Measurements from ENCODE around the gene CGNL1.

Gene CGNL1

DNA sequence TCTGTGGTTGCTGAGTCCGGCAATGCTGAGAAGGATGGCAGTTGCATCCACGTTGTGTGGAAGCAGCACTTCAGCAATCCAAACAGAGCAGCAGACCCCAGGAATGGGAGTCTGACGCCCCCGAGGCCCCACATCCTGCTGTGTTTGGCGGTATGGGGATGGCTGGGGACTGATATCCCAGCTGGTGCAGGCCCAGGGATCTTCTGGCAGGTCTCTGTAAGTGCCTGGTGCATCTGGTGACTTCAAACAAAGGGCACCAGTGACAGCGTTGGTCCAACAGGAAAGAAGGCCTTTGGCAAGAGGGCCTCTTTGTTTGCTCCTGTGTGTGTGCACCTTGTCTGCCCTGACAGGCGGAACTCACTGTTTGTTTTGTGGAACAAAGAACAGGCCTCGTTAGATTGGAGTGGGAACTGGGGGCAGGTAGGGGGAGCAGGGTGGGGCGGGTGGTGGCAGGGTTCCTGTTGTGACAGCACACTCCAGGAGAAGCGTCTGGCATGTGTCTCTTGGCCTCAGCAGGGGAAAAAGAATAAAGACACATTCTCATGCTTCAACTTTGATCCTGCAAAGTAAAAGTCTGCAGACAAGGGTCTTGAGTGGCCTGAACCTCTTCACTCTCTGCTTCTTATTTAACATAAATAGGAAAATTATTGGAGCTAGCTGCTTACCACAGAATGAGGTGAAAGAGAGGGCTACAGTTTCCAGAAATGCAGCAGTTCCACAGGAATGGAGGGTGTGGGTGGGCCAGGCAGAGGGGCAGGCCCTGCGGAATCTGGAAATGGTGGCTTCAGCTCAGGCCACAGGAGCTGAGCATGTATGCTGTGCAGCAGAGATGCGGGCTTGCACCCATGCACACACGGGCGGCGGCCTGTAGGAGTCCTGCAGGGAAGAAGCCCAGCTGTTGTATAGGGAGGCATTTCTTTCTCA is 120.9 kb downstream of the CGNL1 start:
- DNase-seq (ENCODE audit: low spot score) = no peak

DNA sequence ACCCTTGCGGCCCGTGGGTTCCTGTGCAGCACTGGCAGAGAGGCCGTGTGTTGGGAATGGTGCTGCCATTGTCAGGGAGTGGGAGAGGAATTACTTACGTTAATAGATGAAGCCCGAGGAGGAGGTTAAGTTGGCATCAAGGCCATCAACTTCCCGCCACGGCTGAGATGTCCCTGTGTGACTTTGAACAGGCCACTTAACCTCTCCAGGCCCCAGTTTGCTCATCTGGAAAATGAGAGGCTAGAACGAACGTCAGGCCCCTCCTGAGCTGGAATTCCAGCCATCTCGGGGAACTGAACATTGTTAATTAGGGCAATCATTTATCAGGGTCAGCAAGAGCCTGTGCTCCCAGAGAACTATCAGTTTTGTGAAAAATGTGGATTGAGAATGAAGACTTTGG is 124.0 kb downstream of the CGNL1 start:
- no peak for DNase-seq (ENCODE audit: low spot score)

DNA sequence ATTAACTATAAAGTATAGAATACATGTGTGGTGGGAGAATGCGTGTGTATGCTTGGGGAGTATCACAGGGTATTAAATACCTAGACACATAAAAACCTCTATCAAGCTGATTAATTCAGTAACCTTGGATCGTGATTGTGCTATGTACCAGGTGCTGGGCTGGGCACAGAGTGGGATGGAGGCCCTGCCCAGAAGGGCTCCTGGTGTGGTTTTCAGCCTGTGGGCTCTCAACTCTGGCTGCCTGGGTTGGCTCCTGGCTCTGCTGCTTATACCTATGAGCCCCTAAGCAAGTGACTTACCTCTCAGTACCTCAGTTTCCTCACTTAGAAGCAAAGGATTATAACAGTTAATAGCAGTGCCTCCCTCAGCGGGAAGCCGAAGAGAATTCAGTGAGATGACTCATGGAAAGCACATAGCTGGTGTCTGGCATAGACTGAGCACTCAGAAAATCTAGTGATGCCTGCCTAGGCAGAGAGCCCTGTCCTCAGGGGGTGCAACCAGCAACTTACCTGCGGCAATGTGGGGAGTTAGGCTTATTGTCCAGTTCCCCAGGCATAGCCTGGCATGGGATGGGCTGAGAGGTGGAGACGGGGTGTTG is 124.8 kb downstream of the CGNL1 start:
- no peak for DNase-seq (ENCODE audit: low spot score)

DNA sequence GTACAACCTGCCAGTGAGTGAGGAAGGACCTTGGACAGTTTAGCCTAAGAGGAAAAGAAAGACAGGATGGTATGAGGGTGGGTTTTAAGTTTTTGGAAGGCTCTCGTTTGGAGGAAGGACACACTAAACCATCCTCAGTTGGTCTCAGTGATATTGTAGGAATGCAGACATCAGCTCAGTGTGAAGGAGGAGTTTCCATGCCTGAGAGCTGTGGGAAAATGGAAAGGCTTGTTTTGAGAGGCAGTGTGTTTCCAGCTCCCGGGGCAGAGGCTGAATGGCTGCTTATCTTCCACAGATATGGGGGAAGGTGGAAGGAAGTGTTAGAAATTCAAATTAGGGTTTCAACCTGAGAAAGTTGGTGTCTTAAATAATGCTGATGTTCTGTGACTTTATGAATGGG is 125.8 kb downstream of the CGNL1 start:
- no peak for DNase-seq (ENCODE audit: low spot score)

DNA sequence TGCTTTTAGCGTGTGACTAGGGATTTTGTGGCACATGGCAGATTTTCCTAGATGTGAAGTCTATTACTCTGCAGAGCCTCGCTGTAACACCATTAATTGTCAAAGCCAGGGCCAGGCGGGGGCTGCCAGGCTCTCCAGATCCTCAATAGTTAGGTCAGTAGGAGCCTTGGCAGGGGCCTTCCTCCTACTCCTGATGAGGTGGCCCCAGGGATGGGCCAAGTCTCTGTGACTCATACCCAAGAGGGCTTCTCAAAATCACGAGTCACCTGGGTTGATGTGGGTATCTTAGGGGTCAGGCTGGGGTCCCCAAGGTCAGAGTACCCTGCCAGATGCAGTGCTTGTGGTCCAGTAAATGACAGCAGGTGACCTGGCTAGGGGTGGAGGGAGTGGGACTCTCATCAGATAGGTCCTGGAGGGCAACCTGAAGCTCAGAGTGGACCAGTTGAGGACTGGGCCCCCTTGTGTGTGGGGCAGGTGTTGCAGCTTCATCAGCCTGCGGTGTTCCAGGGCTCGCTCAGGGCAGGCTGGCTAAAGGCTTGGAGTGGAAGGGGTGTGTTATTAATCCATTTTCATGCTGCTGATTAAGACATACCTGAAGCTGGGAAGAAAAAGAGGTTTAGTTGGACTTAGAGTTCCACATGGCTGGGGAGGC is 126.9 kb downstream of the CGNL1 start:
- no peak for DNase-seq (ENCODE audit: low spot score)

DNA sequence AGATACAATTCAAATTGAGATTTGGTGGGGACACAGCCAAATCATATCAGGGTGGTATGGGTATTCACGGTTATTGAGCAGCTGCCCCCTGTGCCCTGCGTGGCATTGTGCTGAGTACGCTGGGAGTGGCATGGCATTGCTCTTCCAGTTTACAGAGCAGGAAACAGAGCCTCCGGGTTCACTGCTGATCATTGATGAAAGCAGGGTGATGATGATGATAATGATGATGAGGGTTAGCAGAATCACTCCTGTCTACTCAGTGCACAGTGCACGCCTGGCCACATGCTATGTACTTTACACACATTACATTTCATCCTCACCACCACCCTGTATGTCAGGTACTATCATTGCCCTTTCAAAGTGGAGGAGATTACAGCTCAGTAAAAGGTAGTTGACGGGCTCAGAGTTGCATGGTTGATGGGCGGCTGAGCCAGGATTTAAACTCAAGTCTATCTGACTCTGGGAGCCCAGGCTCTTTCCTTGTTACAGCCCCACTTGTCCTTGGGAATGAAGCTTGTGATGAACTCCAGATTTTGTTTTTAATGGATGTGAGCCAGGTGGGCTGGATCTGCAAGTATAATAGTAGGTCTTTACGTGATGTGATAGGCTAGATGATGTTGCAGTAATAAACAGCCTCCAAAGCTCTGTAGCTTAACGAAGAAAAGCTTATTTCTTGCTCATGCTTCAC is 127.8 kb downstream of the CGNL1 start:
- no peak for DNase-seq (ENCODE audit: low spot score)

DNA sequence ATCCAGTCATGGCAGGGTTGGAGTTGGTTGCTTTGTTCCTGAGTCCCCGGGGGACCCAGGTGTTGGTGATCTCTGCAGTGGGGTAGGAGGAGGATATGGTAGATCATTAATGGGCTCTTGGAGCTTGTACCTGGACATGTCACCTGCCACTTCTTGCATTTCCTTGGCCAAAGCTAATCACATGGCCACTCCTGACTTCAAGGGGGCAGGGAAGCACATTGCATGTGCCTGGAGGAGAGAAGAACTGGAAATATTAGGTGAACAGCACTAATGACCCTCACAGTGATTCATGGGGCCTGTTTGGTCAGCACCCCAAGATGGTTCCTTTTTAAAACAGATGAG is 128.3 kb downstream of the CGNL1 start:
- DNase-seq (ENCODE audit: low spot score) = no peak

DNA sequence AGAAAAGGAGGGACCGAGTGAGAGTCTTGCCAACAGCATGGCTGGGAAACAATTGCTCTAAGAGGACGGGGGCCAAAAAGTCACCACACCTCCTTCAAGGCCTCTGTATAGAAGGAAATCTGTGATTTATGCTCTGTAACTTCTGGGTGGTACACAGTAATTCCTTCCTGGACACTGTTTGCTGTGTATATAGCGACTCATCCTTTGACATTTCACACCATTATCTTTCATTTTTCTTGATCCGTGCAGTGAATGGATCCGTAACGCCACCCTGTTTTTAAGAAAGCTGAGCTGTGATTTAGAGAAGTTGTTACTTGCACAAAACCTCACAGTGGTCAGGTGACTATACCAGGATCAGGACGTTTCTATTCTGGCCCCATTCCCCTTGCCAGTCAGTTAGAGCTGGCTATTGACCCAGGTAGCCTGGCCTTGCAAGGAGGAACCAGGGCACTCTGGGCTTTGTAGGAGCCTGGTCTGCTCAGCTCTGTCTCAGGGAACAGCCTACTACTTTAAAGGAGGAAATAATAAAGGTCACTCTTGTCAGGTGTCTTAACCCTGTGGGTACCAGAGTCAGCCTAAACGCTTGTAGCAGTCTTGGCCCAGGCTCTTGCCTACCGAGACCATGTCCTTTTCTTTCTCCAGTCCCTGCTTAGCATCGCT is 128.9 kb downstream of the CGNL1 start:
- DNase-seq (ENCODE audit: low spot score) = no peak

DNA sequence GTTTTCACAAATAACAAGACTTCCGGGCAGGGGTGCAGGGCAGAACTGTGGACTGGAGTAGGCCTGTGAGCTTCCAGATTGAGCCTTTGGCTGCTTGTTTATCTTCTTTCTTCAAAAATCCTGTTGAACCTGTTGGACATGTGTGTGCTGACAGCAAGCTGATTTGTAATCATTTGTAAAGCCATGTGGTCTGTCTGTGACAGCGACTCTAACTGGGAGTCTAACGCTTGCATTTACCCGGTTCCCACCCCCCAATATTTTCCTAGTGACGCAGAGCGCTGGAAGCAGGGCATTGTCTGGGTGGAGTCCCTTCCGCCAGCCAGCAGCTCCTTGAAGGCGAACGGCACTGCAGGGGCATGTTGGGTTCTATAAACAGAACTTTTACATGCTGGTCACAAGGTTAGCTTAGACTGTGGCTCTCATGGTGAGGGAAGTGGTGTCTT is 129.7 kb downstream of the CGNL1 start:
- peak; percentile 29 for DNase-seq (ENCODE audit: low spot score)

DNA sequence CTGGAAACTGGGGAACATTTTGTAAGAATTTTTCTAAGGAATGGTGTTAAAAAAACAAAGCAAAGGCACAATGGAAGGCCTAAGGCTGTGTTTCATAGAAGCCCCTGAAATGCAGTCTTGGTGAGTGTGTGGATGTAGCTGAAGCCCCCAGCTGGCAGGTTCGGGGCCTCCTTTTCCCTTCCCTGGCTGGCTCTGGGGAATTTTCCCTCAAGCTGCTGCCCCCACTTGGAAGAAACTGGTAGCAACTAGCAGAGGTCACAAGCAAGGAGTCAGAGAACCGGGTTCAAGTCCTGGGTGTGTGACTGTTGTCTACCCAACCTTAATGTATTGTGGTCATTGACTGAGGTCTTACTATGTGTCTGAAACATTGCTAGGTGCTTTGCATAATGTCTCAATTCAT is 130.1 kb downstream of the CGNL1 start:
- no peak for DNase-seq (ENCODE audit: low spot score)

DNA sequence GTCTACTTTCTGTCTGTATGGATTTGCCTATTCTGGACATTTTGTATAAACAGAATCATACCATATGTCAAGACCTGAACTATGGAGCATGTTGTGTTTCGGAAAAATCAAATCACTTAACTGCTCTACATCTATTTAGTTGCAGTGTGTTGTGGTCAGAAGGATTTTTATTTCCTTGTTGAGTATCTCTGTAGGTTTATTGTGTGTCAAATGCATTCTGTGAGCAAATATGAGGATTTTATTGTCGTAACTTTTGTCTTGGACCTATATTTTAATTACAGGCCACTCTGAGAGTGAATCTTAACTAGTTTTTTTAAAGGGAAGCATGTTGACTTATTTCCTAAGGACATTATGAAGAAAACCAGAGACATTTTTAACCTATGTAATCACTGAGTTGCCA is 130.8 kb downstream of the CGNL1 start:
- no peak for DNase-seq (ENCODE audit: low spot score)

DNA sequence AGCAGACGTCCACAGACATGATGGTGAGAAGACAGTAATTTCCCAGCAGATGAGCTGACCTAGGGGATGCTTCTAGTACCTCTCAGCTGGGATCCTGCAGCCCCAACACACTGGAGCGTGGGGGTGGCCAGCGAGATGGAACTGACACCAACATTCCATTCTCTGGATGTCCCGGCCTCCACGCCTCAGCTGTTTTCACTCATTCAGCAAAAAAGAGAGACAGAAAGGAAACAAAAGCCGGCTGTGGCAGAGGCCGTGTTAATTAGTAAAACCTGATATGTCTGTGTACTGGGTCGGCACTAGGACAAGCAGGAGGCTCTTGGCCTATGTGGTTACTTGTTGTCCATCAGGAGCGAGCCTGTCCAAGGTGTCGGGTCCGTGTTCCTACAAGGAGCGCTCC is 132.8 kb downstream of the CGNL1 start:
- no peak for DNase-seq (ENCODE audit: low spot score)

DNA sequence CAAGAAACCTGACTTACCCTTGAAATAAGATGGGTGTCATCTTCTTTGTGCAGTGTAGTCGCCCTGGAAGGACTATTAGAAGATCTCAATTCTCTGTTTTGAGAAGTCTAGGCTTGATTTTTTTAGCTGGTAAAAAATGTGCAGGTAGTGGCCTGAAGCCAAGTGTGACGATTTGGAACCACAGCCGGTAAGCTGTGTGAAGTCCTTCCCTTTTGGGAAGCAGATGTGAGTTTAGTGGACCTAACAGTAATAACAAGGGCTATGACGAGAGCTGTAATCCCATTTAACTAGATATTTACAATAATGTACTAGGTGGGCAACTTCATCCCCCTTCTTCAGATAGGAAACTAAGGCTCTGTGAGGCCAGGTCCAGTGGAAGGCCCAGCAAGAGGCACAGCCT is 133.7 kb downstream of the CGNL1 start:
- no peak for DNase-seq (ENCODE audit: low spot score)

DNA sequence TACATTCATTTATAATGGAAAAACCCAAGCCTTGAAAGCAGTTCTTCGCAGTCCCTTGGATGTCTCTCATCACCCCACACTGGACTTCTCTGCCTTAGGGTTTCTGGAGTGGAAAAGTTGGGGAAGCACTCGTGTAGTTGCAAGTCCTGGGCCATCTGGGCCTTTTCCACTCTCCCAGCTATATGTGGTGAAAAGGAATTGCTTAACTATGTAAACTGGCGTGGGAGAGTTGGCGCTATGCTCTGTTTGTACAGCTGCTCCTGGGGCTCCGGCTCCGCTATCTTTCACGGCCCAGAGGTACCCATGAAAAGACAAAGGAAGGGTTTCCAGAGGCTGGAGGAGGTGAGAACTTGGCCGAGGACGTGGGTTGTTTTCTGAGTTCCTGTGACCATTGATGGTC is 134.3 kb downstream of the CGNL1 start:
- DNase-seq (ENCODE audit: low spot score) = no peak

DNA sequence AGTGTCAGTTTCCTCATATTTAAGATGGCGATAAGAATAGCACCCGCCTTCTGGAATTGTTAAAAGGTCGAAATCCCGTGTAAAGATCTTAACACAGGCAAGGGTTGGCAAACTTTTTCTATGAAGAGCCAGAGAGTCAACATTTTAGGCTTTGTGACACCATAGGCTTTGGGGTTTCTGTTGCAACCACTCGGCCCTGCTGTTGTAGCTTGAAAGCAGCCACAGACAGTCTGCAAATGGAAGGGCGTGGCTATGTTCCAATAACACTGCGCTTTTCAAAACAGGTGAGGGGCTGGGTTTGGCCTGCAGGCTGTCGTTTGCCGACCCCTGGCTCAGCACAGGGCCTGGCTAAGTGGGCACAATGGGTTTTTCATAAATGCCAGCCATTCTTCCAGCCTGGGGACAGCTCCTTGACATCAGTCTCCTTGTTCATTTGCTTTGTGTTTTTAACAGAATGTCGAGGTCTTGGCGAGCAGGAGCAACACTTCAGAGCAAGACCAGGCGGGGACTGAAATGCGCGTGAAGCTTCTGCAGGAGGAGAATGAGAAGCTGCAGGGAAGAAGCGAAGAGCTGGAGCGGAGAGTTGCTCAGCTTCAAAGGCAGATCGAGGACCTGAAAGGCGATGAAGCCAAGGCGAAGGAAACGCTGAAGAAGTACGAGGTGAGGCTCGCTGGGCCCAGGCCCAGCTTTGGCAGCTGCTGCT is 140.2 kb downstream of the CGNL1 start:
- DNase-seq (ENCODE audit: low spot score) = no peak

DNA sequence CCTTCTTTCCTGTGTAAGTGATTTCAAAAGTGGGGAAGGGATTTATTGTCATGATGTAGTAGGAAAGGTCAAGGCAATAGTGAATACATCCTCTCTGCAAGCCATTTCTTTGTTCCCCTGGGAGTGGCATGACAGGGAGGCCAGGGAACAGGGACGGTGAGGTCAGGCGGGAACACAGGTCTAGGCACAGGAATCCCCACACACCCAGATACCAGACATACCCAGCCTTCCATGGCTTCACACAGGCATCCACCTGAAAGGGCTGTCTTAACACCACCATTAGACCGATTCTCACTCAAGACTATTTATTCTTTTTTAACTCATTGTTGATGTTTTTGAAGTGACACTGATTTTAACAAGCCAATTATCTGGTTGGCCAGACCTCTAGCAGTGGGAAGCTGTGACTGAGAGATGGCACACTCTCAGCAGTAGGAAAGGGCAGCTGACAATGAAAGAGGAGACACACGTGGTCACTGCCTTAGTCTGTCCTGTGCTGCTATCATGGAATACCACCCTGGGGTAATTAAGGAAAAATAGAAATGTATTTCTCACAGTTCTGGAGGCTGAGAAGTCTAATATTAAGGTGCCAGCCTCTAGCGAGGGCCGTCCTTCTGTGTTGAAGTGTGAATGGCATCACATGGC is 140.8 kb downstream of the CGNL1 start:
- DNase-seq (ENCODE audit: low spot score) = no peak

DNA sequence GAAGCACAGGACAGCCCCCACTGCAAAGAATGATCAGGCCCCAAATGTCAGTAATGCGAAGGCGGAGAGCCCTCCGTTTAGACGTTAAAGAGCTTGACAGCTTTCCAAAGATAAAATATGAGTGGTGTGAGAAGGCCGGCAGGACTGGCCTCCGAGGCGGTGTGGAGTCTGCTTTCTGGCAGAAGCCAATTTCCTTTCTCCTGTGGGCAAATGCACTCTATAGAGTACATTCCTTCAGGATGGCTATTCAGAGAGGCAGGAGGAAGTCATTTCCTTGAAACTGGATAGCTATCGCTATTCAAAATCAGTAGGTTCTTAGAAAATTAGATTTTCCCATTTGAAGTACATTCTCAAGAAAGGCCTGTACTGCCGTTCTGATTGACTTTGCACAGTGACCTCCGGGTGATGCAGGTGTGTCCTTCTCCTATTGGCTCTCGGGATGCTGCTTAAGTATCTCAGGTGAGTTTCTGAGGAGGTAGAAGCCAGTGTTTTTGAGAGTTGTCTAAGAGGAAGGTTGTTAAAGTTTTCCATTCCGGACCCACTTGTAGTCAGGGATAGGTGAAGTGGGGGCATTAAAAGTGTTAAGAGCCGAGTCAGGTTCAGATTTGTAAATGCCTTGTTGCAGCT is 142.6 kb downstream of the CGNL1 start:
- DNase-seq (ENCODE audit: low spot score) = no peak

DNA sequence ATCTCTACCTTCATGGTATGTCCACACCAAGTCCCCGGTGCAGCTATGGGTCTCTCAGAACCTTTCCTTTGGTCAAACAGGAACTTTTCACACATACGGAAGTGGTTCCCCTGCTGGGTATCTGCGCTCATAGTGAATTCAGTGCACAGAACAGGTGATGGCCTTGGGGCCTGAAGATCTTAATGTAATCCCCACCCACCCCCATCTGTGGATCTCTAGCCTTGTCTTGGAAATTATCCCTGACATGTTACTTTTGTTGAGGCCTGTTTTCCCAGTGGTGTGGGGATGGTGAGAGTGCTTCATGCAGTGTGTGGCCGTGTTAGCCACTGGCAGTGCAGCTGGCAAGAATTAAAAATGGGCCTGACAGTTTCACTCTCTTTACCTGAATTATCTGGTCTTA is 143.5 kb downstream of the CGNL1 start:
- no peak for DNase-seq (ENCODE audit: low spot score)

DNA sequence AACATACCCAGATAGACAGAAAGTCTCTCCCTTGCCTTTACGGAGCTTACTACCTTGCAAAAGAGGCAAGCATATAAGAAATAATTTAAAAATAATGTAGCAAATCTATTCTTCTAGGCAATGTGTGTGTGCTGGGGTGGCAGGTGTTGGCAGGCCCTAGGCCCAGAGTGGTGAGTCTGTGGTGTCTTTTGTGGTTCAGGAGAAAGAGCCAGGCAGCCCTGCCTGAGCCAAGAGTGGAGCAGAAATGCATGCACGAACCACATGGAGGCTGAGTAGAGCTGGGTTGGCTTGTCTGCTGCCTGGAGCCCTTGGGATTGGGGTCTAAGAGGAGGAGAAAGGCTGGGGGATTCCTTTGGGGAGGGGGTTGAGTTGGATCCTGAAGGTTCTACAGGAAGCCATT is 145.2 kb downstream of the CGNL1 start:
- no peak for DNase-seq (ENCODE audit: low spot score)

DNA sequence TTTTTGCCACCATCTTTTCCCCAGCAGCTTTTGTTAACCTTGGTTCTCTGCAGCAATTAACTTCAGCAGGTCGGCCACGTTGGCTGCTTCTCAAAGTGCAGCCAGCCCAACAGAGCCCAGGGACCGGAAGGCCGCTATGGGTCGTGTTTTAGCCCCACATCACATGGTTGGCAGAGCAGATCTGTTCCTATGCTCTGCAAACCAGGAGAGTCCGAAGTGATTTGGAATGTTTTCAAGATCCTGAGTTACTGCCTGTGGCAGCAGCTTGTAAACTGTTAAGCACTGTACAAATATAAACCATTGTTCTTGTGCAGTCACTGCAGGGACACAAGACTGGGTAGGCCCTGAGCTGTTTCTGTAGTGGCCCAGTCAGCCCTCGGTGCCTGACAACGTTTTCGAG is 145.8 kb downstream of the CGNL1 start:
- no peak for DNase-seq (ENCODE audit: low spot score)

DNA sequence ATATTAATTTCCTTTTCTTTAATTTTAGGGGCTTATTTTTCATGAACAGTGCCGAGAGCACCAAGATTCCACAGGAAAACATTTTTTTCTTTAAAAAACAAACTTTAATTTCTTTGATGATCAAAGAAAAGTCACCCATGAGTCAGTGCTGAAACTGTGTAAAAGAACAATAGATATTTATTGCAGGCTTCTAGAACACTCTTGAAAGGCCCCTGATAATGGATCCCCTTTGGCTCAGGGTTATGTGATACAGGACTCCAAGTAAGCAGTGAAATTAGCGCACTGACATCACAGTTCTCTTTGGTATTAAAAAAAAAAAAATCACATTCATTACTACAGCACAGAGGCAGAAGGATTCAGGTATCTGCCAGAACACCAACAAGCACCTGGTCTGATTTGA is 149.3 kb downstream of the CGNL1 start:
- DNase-seq (ENCODE audit: low spot score) = no peak
